ENCODE measurements around the gene GTF2IRD1. TPM values are rescaled to one million over a fixed set of nuclear protein-coding genes. Genes with fewer than 3 reads are reported as not detected.
"Not testable (repeated sequence)": the region's sequence is repeated elsewhere in the genome, so short reads cannot be mapped to it uniquely, and the experiment has no call there.

The GTF2IRD1 gene
- total RNA-seq, 1 experiment from 2014 or later = not detected

DNA sequence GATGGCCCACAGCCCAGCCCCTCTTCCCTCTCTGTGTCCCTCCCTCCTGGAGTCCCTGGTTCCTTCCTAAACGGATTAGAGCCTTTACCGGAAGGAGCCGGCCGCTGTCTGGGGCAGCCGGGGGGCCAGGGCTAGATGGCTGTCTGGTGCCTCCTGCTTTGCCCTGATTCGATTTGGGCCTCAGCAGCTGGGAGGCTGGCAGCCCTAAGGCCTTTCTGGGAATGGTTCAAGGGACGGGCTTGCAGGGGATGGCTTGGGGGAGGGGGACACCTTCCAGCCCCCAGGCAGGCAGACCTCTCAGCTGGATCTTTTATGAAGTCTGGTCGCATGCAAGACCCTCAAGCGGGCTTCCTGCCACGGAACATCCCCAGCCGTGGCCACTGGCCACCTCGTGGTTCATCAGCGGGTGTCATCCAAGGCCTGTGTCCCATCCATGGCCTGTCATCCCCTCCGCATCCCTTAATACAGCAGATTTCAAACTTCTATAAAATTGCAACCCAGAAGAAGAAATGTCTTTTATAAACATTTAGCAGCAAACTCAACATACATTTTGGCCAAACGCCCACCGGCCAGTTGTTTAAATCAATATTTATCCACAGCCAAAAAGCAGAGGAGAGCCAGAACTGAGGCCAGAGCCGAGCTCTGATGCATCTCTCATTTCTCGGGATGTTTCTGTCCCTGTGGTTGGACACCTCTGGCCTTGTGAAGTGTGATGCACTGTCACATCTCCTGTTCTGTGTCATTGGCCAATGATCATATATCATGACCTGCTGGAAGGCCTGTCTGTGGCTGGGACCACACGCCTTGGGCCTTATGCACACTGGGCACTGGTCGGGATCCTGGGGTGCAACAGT lies 52.0 kb downstream of the GTF2IRD1 start:
- no peak for DNase-seq
- Histone ChIP-seq H3K9me3 (ENCODE audit: low read length) (no peaks in the 10 kb centered on the region), H3K36me3 (ENCODE audit: insufficient read depth, low read length) (no peaks in the 10 kb centered on the region), H3K4me3 (ENCODE audit: low read length) (no peak overlapping the region), H3K4me1 (ENCODE audit: low read length) (no peaks in the 10 kb centered on the region; the same call in 1 of the 2 replicates), H2AFZ (ENCODE audit: low read length) (no peak overlapping the region), H4K20me1 (ENCODE audit: insufficient read depth, low read depth, low read length) (no peaks in the 10 kb centered on the region), H3K4me2 (ENCODE audit: low read depth, low read length, poor library complexity, severe bottlenecking) (no peak overlapping the region), H3K79me2 (ENCODE audit: low read length) (no peaks in the 10 kb centered on the region), H3K27me3 (ENCODE audit: low read length) (no peaks in the 10 kb centered on the region), H3K9me2 (replicated peaks; ENCODE audit: insufficient read depth, low read length) (no peaks in the 10 kb centered on the region), H3K27ac (ENCODE audit: low read length) (no peak overlapping the region), H3K9ac (ENCODE audit: low read length) (no peak overlapping the region)

DNA sequence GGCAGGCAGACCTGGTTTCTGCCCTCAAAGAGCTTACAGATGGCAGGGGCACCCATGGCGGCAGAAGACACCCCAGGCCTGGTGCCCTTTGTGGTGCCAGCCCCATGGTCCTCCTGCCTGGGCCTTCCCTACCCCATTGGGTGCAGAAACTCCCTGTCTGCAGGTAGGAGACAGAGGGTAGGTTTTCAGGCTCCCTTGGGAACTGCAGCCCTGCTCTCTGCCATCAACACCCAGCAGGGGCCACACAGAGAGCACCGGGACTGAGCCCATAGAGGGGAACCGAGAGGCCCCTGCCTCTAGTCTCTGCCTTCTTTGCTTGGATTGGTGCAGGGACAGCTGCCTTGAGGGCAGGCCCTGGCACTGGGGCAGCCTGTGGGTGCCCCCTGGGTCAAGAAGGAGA lies 52.6 kb downstream of the GTF2IRD1 start:
- Histone ChIP-seq H3K9me2 (replicated peaks; ENCODE audit: insufficient read depth, low read length) (no peaks in the 10 kb centered on the region), H3K27me3 (ENCODE audit: low read length) (no peaks in the 10 kb centered on the region), H3K9me3 (ENCODE audit: low read length) (no peaks in the 10 kb centered on the region), H2AFZ (ENCODE audit: low read length) (no peak overlapping the region), H3K4me3 (ENCODE audit: low read length) (no peak overlapping the region), H4K20me1 (ENCODE audit: insufficient read depth, low read depth, low read length) (no peaks in the 10 kb centered on the region), H3K9ac (ENCODE audit: low read length) (no peak overlapping the region), H3K36me3 (ENCODE audit: insufficient read depth, low read length) (no peaks in the 10 kb centered on the region), H3K79me2 (ENCODE audit: low read length) (no peaks in the 10 kb centered on the region), H3K27ac (ENCODE audit: low read length) (no peak overlapping the region), H3K4me1 (ENCODE audit: low read length) (no peaks in the 10 kb centered on the region), H3K4me2 (ENCODE audit: low read depth, low read length, poor library complexity, severe bottlenecking) (no peak overlapping the region)
- no peak for DNase-seq

DNA sequence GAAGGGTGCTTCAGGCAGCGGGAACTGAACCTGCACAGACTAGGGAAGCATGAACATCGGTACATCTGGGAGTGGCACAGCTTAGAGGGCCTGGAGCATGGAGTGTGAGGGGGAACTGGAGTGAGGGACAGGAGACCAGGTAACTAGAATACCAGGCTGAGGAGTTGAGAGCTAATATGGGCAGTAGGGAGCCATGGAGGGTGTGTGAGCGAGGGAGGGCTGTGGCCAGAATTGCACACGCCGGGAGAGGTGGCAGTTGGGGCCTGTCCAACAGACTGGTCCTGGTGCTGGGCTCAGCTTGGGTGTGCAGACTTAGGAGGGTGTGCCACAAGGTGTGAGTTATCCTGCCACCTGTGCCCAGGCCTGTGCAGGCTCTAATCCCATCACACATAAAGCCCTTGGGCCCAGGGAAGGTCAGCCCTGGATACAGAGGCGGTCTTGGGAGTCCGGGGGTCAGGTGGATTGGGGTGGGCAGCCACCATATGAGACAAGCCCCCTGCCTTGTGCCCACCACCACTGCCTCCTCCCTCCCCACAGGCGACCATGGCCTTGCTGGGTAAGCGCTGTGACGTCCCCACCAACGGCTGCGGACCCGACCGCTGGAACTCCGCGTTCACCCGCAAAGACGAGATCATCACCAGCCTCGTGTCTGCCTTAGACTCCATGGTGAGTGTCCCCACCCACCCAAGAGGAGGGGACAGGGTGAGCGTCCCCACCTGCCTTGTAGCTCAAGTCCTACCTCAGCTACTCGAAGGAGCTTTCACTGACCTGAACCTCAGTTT lies 54.0 kb downstream of the GTF2IRD1 start:
- Histone ChIP-seq H3K4me2 (ENCODE audit: low read depth, low read length, poor library complexity, severe bottlenecking) (no peak overlapping the region), H3K27ac (ENCODE audit: low read length) (no peak overlapping the region), H3K4me3 (ENCODE audit: low read length) (no peak overlapping the region), H3K36me3 (ENCODE audit: insufficient read depth, low read length) (no peaks in the 10 kb centered on the region), H3K9me2 (replicated peaks; ENCODE audit: insufficient read depth, low read length) (no peaks in the 10 kb centered on the region), H3K27me3 (ENCODE audit: low read length) (no peaks in the 10 kb centered on the region), H4K20me1 (ENCODE audit: insufficient read depth, low read depth, low read length) (no peaks in the 10 kb centered on the region), H3K4me1 (ENCODE audit: low read length) (no peaks in the 10 kb centered on the region), H2AFZ (ENCODE audit: low read length) (no peak overlapping the region), H3K9ac (ENCODE audit: low read length) (no peak overlapping the region), H3K9me3 (ENCODE audit: low read length) (no peaks in the 10 kb centered on the region), H3K79me2 (ENCODE audit: low read length) (no peaks in the 10 kb centered on the region)
- no peak for DNase-seq

DNA sequence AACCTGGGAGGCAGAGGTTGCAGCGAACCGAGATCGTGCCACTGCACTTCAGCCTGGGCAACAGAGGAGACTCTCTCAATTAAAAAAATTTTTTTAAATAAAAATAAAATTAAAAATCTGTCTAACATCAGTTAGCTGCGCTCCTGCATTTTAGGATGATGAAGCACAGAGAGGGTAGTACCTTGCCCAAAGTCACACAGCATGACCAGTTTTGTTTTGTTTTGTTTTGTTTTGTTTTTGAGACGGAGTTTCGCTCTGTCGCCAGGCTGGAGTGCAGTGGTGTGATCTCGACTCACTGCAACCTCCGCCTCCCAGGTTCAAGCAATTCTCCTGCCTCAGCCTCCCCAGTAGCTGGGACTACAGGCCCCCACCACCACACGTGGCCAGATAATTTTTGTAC lies 55.7 kb downstream of the GTF2IRD1 start:
- H3K36me3 ChIP-seq (ENCODE audit: insufficient read depth, low read length); H2AFZ ChIP-seq (ENCODE audit: low read length); H3K4me2 ChIP-seq (ENCODE audit: low read depth, low read length, poor library complexity, severe bottlenecking); H3K9ac ChIP-seq (ENCODE audit: low read length); DNase-seq; H4K20me1 ChIP-seq (ENCODE audit: insufficient read depth, low read depth, low read length); H3K27me3 ChIP-seq (ENCODE audit: low read length); H3K79me2 ChIP-seq (ENCODE audit: low read length); H3K9me3 ChIP-seq (ENCODE audit: low read length); H3K4me1 ChIP-seq (ENCODE audit: low read length); H3K4me3 ChIP-seq (ENCODE audit: low read length); H3K9me2 ChIP-seq (replicated peaks; ENCODE audit: insufficient read depth, low read length); H3K27ac ChIP-seq (ENCODE audit: low read length): not testable (repeated sequence)

DNA sequence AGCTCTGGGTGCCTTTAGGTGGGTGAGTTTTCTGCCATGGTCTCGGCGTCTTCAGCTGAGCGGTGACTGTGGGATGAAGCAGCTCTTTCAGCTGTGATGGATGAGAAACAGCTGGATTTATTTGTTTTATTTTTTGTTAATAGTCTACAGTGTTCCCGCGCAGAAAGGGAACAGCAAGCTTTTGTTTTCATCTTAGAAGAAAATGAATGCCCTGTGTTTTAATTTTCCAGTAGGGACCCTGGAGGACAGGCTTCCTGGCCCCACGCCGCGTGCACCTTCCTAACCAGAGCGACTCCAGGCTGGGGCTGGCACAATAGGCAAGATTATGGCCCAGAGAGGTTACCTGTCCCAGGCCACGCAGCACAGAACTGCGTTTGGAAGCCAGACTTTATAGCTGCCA lies 57.6 kb downstream of the GTF2IRD1 start:
- no peak overlapping the region for H3K4me3 ChIP-seq (ENCODE audit: low read length)
- no peaks in the 10 kb centered on the region for H3K9me2 ChIP-seq (replicated peaks; ENCODE audit: insufficient read depth, low read length)
- H3K36me3 ChIP-seq (ENCODE audit: insufficient read depth, low read length) = no peaks in the 10 kb centered on the region
- H3K4me1 ChIP-seq (ENCODE audit: low read length) = no peaks in the 10 kb centered on the region
- no peak overlapping the region for H2AFZ ChIP-seq (ENCODE audit: low read length)
- H3K79me2 ChIP-seq (ENCODE audit: low read length) = no peaks in the 10 kb centered on the region
- H3K27ac ChIP-seq (ENCODE audit: low read length) = no peak overlapping the region
- no peaks in the 10 kb centered on the region for H3K9me3 ChIP-seq (ENCODE audit: low read length)
- DNase-seq = no peak
- H3K4me2 ChIP-seq (ENCODE audit: low read depth, low read length, poor library complexity, severe bottlenecking) = no peak overlapping the region
- H3K27me3 ChIP-seq (ENCODE audit: low read length) = no peaks in the 10 kb centered on the region
- no peaks in the 10 kb centered on the region for H4K20me1 ChIP-seq (ENCODE audit: insufficient read depth, low read depth, low read length)
- no peak overlapping the region for H3K9ac ChIP-seq (ENCODE audit: low read length)

DNA sequence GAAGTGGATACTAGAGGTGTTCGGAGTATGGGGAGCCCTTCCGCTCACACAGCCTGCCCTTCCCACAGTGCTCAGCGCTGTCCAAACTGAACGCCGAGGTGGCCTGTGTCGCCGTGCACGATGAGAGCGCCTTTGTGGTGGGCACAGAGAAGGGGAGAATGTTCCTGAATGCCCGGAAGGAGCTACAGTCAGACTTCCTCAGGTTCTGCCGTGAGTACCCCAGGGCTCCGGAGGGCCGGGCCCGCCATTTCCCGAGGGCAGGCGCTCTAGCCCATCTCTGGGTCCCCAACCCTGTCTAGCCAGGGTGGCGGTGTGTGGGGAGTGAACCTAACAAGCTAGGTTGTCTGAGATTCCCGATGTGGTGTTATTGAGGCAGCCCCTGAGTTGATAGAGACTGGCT lies 59.1 kb downstream of the GTF2IRD1 start:
- Histone ChIP-seq H2AFZ (ENCODE audit: low read length) (no peak overlapping the region), H3K36me3 (ENCODE audit: insufficient read depth, low read length) (no peaks in the 10 kb centered on the region), H3K4me1 (ENCODE audit: low read length) (no peaks in the 10 kb centered on the region), H3K4me2 (ENCODE audit: low read depth, low read length, poor library complexity, severe bottlenecking) (no peak overlapping the region), H3K27me3 (ENCODE audit: low read length) (no peaks in the 10 kb centered on the region), H3K79me2 (ENCODE audit: low read length) (no peaks in the 10 kb centered on the region), H3K27ac (ENCODE audit: low read length) (no peak overlapping the region), H4K20me1 (ENCODE audit: insufficient read depth, low read depth, low read length) (no peaks in the 10 kb centered on the region), H3K9ac (ENCODE audit: low read length) (no peak overlapping the region), H3K9me3 (ENCODE audit: low read length) (no peaks in the 10 kb centered on the region), H3K9me2 (replicated peaks; ENCODE audit: insufficient read depth, low read length) (no peaks in the 10 kb centered on the region), H3K4me3 (ENCODE audit: low read length) (no peak overlapping the region)
- DNase-seq = no peak

DNA sequence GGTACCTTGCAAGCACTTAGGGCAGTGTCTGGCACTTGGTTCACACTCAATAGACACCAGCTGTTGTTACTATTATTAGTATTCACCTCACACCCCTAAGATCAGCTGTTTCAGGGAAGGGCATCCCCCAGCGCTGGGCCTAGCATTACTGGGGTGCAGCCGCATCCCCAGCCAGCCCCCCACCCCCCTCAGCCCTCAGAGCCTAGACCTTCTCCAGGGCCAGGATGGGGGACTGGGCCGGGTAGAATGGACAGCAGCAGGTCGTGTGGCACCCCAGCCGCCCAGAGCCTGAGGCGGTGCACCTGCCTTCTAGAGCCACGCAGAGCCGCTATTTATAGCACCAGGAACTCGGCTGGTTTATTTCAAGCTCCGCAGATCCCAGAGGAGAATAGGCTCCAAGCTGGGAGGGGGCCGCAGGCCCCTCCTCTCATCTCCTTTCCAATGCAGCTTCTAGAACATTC lies 60.5 kb downstream of the GTF2IRD1 start:
- no peaks in the 10 kb centered on the region for H3K9me3 ChIP-seq (ENCODE audit: low read length)
- no peak overlapping the region for H3K4me2 ChIP-seq (ENCODE audit: low read depth, low read length, poor library complexity, severe bottlenecking)
- H3K79me2 ChIP-seq (ENCODE audit: low read length) = no peaks in the 10 kb centered on the region
- no peaks in the 10 kb centered on the region for H3K27me3 ChIP-seq (ENCODE audit: low read length)
- H3K9me2 ChIP-seq (replicated peaks; ENCODE audit: insufficient read depth, low read length) = no peaks in the 10 kb centered on the region
- H3K4me1 ChIP-seq (ENCODE audit: low read length) = no peaks in the 10 kb centered on the region
- DNase-seq = no peak
- no peaks in the 10 kb centered on the region for H3K36me3 ChIP-seq (ENCODE audit: insufficient read depth, low read length)
- no peak overlapping the region for H3K27ac ChIP-seq (ENCODE audit: low read length)
- no peak overlapping the region for H2AFZ ChIP-seq (ENCODE audit: low read length)
- no peak overlapping the region for H3K4me3 ChIP-seq (ENCODE audit: low read length)
- H4K20me1 ChIP-seq (ENCODE audit: insufficient read depth, low read depth, low read length) = no peaks in the 10 kb centered on the region
- H3K9ac ChIP-seq (ENCODE audit: low read length) = no peak overlapping the region

DNA sequence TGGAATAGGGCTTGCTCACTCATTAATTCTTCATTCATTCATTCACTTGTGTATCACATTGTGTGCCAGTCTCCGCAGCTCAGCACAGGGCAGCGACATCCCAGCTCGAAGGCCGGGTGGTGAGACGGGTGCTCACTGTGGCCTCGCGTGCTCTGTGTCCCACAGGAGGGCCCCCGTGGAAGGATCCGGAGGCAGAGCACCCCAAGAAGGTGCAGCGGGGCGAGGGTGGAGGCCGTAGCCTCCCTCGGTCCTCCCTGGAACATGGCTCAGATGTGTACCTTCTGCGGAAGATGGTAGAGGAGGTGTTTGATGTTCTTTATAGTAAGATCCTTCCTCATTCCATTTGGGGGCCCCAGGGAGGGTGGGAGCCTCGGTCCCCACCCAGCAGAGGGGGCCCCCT lies 61.6 kb downstream of the GTF2IRD1 start:
- H3K9me2 ChIP-seq (replicated peaks; ENCODE audit: insufficient read depth, low read length) = no peaks in the 10 kb centered on the region
- H3K4me2 ChIP-seq (ENCODE audit: low read depth, low read length, poor library complexity, severe bottlenecking) = no peak overlapping the region
- H3K27ac ChIP-seq (ENCODE audit: low read length) = no peak overlapping the region
- H3K79me2 ChIP-seq (ENCODE audit: low read length) = no peaks in the 10 kb centered on the region
- no peaks in the 10 kb centered on the region for H3K4me1 ChIP-seq (ENCODE audit: low read length)
- no peaks in the 10 kb centered on the region for H3K27me3 ChIP-seq (ENCODE audit: low read length)
- no peaks in the 10 kb centered on the region for H3K36me3 ChIP-seq (ENCODE audit: insufficient read depth, low read length)
- H2AFZ ChIP-seq (ENCODE audit: low read length) = no peak overlapping the region
- DNase-seq = no peak
- H3K9me3 ChIP-seq (ENCODE audit: low read length) = no peaks in the 10 kb centered on the region
- no peak overlapping the region for H3K9ac ChIP-seq (ENCODE audit: low read length)
- no peaks in the 10 kb centered on the region for H4K20me1 ChIP-seq (ENCODE audit: insufficient read depth, low read depth, low read length)
- H3K4me3 ChIP-seq (ENCODE audit: low read length) = no peak overlapping the region

Measured in Karpas-422 (cell line).